ES-I3 (cell line): ENCODE results near the gene KRTAP5-4.

Experiments
- H3K36me3 ChIP-seq: 2 replicates; pipeline ENCODE4 v1.6.1; 2013; ENCODE audit warnings: mild to moderate bottlenecking, low read length, control low read depth, moderate library complexity; ENCODE audit not compliant: insufficient read depth
- H3K4me1 ChIP-seq: 2 replicates; pipeline ENCODE4 v1.6.1; 2013; ENCODE audit warnings: mild to moderate bottlenecking, control low read depth, low read length; ENCODE audit not compliant: insufficient read depth
- H3K9ac ChIP-seq: 2 replicates; pipeline ENCODE4 v1.6.1; 2013; ENCODE audit warnings: low read depth, mild to moderate bottlenecking, low read length, moderate library complexity
- H3K9me3 ChIP-seq: 2 replicates; pipeline ENCODE4 v1.6.1; 2013; ENCODE audit warnings: mild to moderate bottlenecking, low read length, moderate library complexity; ENCODE audit not compliant: control insufficient read depth, insufficient read depth

Gene KRTAP5-4

GRCh38 chr11:1656670-1657069 lies 34.7 kb upstream of the KRTAP5-4 start:
- H3K9me3 ChIP-seq: no peaks in the 10 kb centered on the region
- H3K4me1 ChIP-seq: no peaks in the 10 kb centered on the region
- H3K36me3 ChIP-seq: no peaks in the 10 kb centered on the region
- H3K9ac ChIP-seq: no peak overlapping the region

DNA sequence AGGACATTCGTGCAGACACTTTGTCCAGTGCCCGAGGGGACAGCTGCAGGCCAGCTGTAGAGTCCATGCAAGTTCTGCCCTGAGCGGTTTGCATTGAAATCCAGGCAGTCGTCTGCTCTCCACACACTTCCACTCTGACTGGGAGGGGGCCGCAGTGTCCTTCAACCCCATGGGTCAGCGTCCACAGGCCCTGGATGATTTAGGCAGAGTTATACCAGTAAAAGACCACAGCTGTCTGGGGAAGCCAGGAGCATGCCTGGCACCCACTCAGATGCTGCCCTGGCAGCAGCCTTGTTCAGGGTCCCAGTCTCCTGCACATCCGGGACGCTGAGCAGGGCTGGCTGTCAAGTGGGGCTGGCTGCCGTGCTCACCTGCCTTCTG lies 34.1 kb upstream of the KRTAP5-4 start:
- Histone ChIP-seq H3K36me3 (no peaks in the 10 kb centered on the region), H3K9me3 (no peaks in the 10 kb centered on the region), H3K4me1 (no peaks in the 10 kb centered on the region), H3K9ac (no peak overlapping the region)

DNA sequence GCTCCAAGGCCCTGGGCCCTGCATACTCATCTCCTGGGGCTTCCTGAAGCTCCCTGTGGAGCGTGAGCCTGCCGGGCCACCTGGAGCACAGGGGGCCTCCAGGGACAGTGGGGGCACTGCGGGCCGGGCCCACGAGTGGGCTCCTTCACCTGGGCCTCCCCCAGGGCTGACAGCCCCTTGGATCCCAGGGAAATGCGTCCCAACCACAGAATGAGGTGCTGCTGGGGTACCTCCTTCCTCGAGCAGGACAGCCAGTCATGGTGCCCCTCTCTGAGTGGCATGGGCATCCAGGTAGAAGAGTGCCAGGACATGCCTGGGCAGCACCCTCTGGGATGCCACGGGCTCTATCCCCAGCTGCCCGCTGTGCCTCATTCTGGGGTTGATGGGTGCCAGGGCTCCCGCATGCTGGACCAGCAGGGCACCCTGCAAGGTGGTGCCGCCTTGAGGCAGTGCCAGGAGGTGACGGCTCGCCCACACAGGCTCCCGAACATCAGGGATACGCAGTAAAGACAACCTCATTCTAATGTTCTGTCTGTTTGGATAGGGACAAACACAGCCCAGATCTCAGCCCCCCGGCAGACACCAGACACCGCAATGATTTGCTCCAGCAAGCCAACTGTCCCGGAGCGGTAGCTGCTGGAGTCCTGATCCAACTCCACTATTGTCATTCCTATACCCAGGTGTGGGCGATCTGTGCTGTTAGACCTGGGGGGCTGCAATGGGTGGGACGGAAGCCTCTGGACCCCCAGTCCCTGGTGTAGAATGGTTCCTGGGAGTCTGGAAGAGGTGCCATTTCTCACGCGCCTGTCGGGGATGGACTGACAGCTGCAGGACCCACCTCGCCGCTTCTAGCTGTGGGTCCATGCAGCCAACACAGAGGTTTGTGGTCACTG lies 33.5 kb upstream of the KRTAP5-4 start:
- Histone ChIP-seq H3K9me3 (no peaks in the 10 kb centered on the region), H3K9ac (no peak overlapping the region)

DNA sequence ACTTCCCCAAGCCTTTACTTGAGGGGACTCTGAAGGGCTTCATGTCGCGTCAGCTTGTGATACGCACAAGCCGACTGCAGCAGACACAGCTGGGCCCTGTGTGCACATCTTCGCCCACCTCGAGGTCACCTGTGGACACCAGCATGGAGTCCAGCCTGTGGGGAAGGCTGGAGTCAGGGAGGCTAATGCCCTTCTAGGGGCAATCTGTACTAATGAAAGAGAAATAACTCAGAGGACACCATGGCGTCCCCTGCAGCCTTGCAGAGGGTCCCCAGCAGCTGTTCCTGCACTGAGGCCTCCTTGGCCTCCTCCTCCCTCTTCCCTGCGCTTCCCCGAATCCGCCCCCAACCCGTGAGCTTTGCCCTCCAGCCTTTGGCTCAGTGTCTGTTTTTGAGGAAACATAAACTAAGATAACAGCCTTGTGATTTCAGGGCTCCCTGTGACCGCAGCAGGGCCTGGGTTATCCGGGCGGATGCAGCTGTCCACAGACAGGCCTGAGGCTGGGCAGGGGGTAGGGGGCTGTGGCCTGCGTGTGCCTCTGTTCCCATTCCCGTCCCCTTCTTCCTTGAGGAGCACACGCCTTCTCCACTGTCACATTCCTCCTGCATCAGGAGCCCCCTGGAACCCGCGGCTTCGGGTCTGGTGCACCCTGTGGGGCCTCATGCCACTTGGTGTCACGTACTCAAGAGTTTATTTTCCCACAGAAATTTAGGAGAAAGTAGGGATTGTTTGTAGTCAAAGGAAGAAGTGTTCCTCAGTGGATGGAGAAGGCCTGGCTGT lies 32.6 kb upstream of the KRTAP5-4 start:
- Histone ChIP-seq H3K4me1 (no peaks in the 10 kb centered on the region), H3K9me3 (no peaks in the 10 kb centered on the region), H3K36me3 (no peaks in the 10 kb centered on the region), H3K9ac (no peak overlapping the region)

More for the DNA sequence above, 33.5 kb upstream of the KRTAP5-4 start:
- no peaks in the 10 kb centered on the region for H3K4me1 ChIP-seq
- no peaks in the 10 kb centered on the region for H3K36me3 ChIP-seq

DNA sequence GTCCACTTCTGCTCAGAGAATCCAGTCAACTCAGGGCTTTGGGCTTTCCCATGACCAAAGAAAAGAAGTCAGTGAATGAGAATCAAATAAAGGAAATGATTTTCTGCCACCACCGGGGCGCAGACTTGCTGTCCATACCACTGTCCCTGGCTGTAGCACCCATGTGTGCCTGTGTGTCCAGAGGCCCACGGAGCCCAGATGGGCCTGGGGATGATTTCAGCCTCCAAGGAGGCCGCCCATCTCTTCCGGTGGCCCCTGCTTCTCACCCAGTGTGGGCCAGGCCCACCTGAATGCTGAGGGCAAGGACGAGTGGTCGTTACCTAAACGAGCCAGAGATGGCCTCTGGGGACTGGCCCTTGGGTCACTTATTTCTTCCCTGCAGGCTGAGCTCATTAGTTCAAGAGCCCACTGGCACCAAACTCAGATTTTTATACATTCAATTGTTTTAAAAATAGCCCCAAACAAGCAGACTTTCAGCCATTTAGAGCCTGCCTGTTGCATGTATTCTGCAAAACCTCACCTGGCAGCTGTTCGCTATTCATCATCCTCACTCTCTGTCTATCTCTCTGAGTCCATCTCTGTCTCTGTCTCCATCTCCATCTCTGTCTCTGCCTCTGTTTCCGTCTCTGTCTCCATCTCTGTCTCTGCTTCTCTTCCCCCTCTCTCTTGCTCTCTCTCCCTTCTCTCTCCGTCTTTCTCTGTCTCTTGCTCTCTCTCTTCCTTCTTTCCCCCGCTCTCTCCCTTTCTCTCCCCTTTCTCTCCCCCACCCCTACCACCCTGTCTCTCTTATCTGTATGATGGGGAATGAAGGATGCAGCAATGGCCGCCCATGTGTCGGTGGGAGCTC lies 31.8 kb upstream of the KRTAP5-4 start:
- Histone ChIP-seq H3K9ac (no peak overlapping the region), H3K36me3 (no peaks in the 10 kb centered on the region), H3K4me1 (no peaks in the 10 kb centered on the region), H3K9me3 (no peaks in the 10 kb centered on the region)

- no peaks in the 10 kb centered on the region for H3K4me1 ChIP-seq
- no peaks in the 10 kb centered on the region for H3K36me3 ChIP-seq
- no peaks in the 10 kb centered on the region for H3K9me3 ChIP-seq
- H3K9ac ChIP-seq: no peak overlapping the region
Measured at GRCh38 chr11:1652771-1653540, 31.0 kb upstream of the KRTAP5-4 start.

DNA sequence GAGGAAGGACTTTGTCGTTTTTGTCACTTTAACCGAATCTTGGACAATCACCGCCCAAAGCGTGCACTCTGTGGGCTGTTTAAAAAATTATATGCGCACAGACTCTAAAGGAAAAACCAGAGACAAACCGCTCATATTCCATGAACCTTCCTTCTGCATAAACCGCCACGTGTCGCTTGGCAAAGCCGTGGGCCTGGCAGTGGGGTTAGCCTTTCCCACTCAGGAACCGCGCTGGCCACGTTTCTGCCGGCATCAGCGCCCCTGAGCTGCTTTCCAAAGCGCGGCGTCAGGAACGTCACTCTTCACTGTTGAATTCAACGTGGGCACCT lies 30.5 kb upstream of the KRTAP5-4 start:
- no peaks in the 10 kb centered on the region for H3K9me3 ChIP-seq
- no peaks in the 10 kb centered on the region for H3K36me3 ChIP-seq
- H3K9ac ChIP-seq: no peak overlapping the region
- no peaks in the 10 kb centered on the region for H3K4me1 ChIP-seq

DNA sequence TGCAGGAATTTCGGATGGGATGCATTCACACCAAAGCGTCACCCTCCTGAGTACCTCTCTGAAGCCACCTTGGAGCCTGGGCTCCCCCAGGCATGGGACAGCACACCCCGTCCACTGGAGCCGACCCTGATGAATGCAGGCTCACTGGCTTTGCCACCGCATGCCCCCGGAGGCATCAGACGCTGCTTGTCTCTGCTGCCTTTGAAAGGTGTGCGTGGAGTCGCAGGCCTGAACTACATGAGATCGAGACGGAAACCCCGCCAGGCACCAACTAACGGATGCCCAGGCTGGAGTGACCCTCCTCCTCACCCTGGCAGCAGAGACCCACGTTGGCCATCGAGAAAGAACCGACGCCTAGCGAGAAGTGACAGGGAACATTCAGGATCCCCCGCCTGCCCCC lies 30.1 kb upstream of the KRTAP5-4 start:
- H3K4me1 ChIP-seq: no peaks in the 10 kb centered on the region
- H3K9ac ChIP-seq: no peak overlapping the region
- no peaks in the 10 kb centered on the region for H3K36me3 ChIP-seq
- H3K9me3 ChIP-seq: no peaks in the 10 kb centered on the region

- Histone ChIP-seq H3K4me1 (no peaks in the 10 kb centered on the region), H3K36me3 (no peaks in the 10 kb centered on the region), H3K9me3 (no peaks in the 10 kb centered on the region), H3K9ac (no peak overlapping the region)
Measured at GRCh38 chr11:1651411-1651980, 29.6 kb upstream of the KRTAP5-4 start.

DNA sequence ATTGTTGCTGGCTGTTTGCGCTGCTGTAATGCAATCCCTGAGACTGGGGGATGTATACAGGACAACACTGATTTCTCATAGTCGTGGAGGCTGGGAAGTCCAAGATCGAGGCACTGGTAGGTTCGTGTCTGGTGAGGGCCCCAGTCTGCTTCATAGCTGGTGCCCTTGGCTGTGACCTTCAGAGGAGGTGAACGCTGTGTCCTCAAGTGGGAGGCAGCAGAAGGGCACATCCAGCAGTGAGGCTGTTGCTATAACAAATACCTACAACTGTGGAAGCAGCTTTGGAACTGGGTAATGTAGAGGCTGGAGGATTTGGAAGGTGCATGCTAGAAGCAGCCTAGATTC lies 29.0 kb upstream of the KRTAP5-4 start:
- Histone ChIP-seq H3K36me3 (no peaks in the 10 kb centered on the region), H3K9me3 (no peaks in the 10 kb centered on the region), H3K9ac (no peak overlapping the region), H3K4me1 (no peaks in the 10 kb centered on the region)

DNA sequence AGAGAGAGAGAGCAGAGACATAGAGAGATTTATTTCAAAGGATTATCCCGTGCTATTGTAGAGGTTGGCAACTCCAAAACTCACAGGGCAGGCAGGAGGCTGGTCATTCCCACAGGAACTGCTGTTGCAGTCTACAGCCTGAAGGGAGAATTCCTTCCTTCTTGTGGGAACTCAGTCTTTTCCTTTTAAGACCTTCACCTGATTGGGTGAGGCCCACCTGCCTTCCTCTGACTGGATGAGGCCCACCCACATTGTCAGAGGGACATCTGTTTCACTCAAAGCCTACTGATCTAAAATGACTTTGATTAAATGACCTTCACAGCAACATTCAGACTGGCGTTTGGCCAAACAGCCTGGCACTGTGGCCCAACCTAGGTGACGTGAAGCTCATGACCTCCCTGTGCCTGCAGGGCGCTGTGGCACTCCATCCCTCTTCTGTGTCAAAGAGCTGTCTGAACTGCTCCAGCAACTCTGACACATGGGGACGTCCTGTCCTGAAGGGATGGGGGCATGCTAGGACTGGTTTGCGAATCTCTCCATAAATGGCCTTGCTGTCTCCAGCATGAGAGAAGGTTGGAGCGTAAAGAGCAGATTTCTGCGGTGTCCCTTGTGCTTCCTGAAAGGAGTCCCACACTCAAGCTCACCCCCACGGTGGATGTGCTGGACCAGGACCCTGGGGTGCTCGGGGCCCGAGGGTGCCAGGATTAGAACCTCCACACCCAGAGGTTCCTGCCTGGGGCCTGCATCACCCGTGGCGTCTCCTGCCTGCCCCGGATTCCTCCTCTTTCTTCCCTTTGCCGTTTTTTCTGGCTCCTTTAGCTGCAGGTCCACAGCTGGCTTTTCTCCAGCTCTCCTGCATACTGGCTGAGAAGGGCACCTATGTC lies 28.3 kb upstream of the KRTAP5-4 start:
- H3K9ac ChIP-seq: no peak overlapping the region
- H3K9me3 ChIP-seq: no peaks in the 10 kb centered on the region
- no peaks in the 10 kb centered on the region for H3K36me3 ChIP-seq
- no peaks in the 10 kb centered on the region for H3K4me1 ChIP-seq

GRCh38 chr11:1648653-1649420 lies 26.9 kb upstream of the KRTAP5-4 start:
- Histone ChIP-seq H3K4me1 (no peaks in the 10 kb centered on the region), H3K9ac (no peak overlapping the region), H3K9me3 (no peaks in the 10 kb centered on the region), H3K36me3 (no peaks in the 10 kb centered on the region)
